Fibroblast of pulmonary artery (primary cell): ENCODE results near the gene CCDC122.

Experiments
- DNase-seq: peaks from one replicate; pipeline ENCODE4 v3.0.0-alpha.2; 2010; ENCODE audit warnings: low read depth
- H3K4me3 ChIP-seq: replicated peaks from 2 replicates; pipeline ENCODE4 v1.5.1; 2011; ENCODE audit warnings: low read depth, mild to moderate bottlenecking, control low read depth, low read length, moderate library complexity
- TF ChIP-seq, protein P1 (sequence below): IDR thresholded peaks from 2 replicates; pipeline ENCODE4 v1.5.1; 2011; ENCODE audit warnings: mild to moderate bottlenecking, control low read depth, low read length, inconsistent platforms; ENCODE audit errors: missing control alignments

The CCDC122 gene

GRCh38 chr13:43878892-43879754, at the start of gene CCDC122:
Gene CCDC122 (minus strand): TSS chr13:43879740. CDS start chr13:43869376, 10,364 bp downstream.
- TF ChIP-seq, protein P1, sequence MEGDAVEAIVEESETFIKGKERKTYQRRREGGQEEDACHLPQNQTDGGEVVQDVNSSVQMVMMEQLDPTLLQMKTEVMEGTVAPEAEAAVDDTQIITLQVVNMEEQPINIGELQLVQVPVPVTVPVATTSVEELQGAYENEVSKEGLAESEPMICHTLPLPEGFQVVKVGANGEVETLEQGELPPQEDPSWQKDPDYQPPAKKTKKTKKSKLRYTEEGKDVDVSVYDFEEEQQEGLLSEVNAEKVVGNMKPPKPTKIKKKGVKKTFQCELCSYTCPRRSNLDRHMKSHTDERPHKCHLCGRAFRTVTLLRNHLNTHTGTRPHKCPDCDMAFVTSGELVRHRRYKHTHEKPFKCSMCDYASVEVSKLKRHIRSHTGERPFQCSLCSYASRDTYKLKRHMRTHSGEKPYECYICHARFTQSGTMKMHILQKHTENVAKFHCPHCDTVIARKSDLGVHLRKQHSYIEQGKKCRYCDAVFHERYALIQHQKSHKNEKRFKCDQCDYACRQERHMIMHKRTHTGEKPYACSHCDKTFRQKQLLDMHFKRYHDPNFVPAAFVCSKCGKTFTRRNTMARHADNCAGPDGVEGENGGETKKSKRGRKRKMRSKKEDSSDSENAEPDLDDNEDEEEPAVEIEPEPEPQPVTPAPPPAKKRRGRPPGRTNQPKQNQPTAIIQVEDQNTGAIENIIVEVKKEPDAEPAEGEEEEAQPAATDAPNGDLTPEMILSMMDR = no peak
- peak; percentile 85 for DNase-seq
- peak within 1 kb of the TSS; percentile 77 for H3K4me3 ChIP-seq

GRCh38 chr13:43924549-43925245, 45.2 kb upstream of the CCDC122 start:
- no peak for DNase-seq
- H3K4me3 ChIP-seq = no peak overlapping the region
- TF ChIP-seq, protein P1 = no peak

GRCh38 chr13:43920965-43921674, 41.6 kb upstream of the CCDC122 start:
- TF ChIP-seq, protein P1 = no peak
- H3K4me3 ChIP-seq = no peak overlapping the region
- no peak for DNase-seq

- TF ChIP-seq, protein P1 = no peak
- no peak overlapping the region for H3K4me3 ChIP-seq
- no peak for DNase-seq
Observed at GRCh38 chr13:43918636-43919035, 39.1 kb upstream of the CCDC122 start.

GRCh38 chr13:43916828-43917227, 37.3 kb upstream of the CCDC122 start:
- no peak for DNase-seq
- TF ChIP-seq, protein P1 = no peak

GRCh38 chr13:43915451-43915850, 35.9 kb upstream of the CCDC122 start:
- no peak for DNase-seq

More at GRCh38 chr13:43916828-43917227, 37.3 kb upstream of the CCDC122 start:
- no peak overlapping the region for H3K4me3 ChIP-seq

More at GRCh38 chr13:43915451-43915850, 35.9 kb upstream of the CCDC122 start:
- H3K4me3 ChIP-seq = no peak overlapping the region
- TF ChIP-seq, protein P1 = no peak
